Nephron (organoid): ENCODE measurements around the gene MEGF8.

ENCODE experiments used
- H3K27ac Mint-ChIP-seq, 3 experiments: 2 replicates each; pipeline ENCODE4 v1.8.0; 2020; ENCODE audit warnings: mixed read lengths in 3 of 3, mild to moderate bottlenecking in 2 of 3, moderate library complexity in 1 of 3
- H3K27me3 Mint-ChIP-seq: 2 replicates; pipeline ENCODE4 v1.8.0; 2021; ENCODE audit warnings: low read depth, mild to moderate bottlenecking, moderate library complexity, mixed read lengths
- H3K36me3 Mint-ChIP-seq: 2 replicates; pipeline ENCODE4 v1.8.0; 2020; ENCODE audit warnings: low read depth, mixed read lengths
- H3K4me1 Mint-ChIP-seq: 2 replicates; pipeline ENCODE4 v1.8.0; 2020; ENCODE audit warnings: mixed read lengths
- H3K4me3 Mint-ChIP-seq, 3 experiments: 2 replicates each; pipeline ENCODE4 v1.8.0; 2020; ENCODE audit warnings: mild to moderate bottlenecking in 3 of 3, mixed read lengths in 3 of 3, moderate library complexity in 2 of 3
- H3K9me3 Mint-ChIP-seq: 2 replicates; pipeline ENCODE4 v1.8.0; 2020; ENCODE audit warnings: mixed read lengths
- CTCF ChIP-seq, 3 experiments: fragments of 200-600 bp; sonication (generic); IDR thresholded peaks; one replicate each; pipeline ENCODE4 v1.5.0; 2021; ENCODE audit warnings: antibody characterized with exemption in 3 of 3; ENCODE audit not compliant: unreplicated experiment in 3 of 3

Gene MEGF8

GRCh38 chr19:42343344-42344110 is 18.1 kb downstream of the MEGF8 start:
- Mint-ChIP-seq H3K27me3 (no peaks in the 10 kb centered on the region), H3K27ac (no peak overlapping the region), H3K4me3 (no peak overlapping the region), H3K4me1 (no peaks in the 10 kb centered on the region), H3K36me3 (peaks cover 43% of the 10 kb centered on the region), H3K9me3 (no peaks in the 10 kb centered on the region)
- TF ChIP-seq CTCF (IDR thresholded peaks at IDR 0.05; ENCODE audit: unreplicated experiment in 3 of 3), result no peak

- no peak overlapping the region for H3K4me3 Mint-ChIP-seq
- H3K36me3 Mint-ChIP-seq, result peaks cover 41% of the 10 kb centered on the region
- H3K27ac Mint-ChIP-seq, result no peak overlapping the region
- H3K9me3 Mint-ChIP-seq, result no peaks in the 10 kb centered on the region
- TF ChIP-seq CTCF (IDR thresholded peaks at IDR 0.05; ENCODE audit: unreplicated experiment in 3 of 3), result no peak
- no peaks in the 10 kb centered on the region for H3K4me1 Mint-ChIP-seq
- H3K27me3 Mint-ChIP-seq, result no peaks in the 10 kb centered on the region
These were observed 19.0 kb downstream of the MEGF8 start for GRCh38 chr19:42344336-42344893.

GRCh38 chr19:42345191-42345812 is 19.9 kb downstream of the MEGF8 start:
- Mint-ChIP-seq H3K36me3 (peaks cover 44% of the 10 kb centered on the region), H3K4me1 (no peaks in the 10 kb centered on the region), H3K4me3 (no peak overlapping the region), H3K9me3 (no peaks in the 10 kb centered on the region), H3K27ac (no peak overlapping the region), H3K27me3 (no peaks in the 10 kb centered on the region)
- TF ChIP-seq CTCF (IDR thresholded peaks at IDR 0.05; ENCODE audit: unreplicated experiment in 3 of 3), result no peak

- no peak overlapping the region for H3K27ac Mint-ChIP-seq
- no peak overlapping the region for H3K4me3 Mint-ChIP-seq
- H3K27me3 Mint-ChIP-seq, result no peaks in the 10 kb centered on the region
- H3K9me3 Mint-ChIP-seq, result no peaks in the 10 kb centered on the region
- peaks cover 42% of the 10 kb centered on the region for H3K36me3 Mint-ChIP-seq
- no peak for TF ChIP-seq CTCF (IDR thresholded peaks at IDR 0.05; ENCODE audit: unreplicated experiment in 3 of 3)
- H3K4me1 Mint-ChIP-seq, result no peaks in the 10 kb centered on the region
These were observed 22.8 kb downstream of the MEGF8 start for GRCh38 chr19:42348211-42348610.

- no peaks in the 10 kb centered on the region for H3K9me3 Mint-ChIP-seq
- H3K27ac Mint-ChIP-seq, result no peak overlapping the region
- peaks cover 45% of the 10 kb centered on the region for H3K36me3 Mint-ChIP-seq
- no peak for TF ChIP-seq CTCF (IDR thresholded peaks at IDR 0.05; ENCODE audit: unreplicated experiment in 3 of 3)
- no peak overlapping the region for H3K4me3 Mint-ChIP-seq
- no peaks in the 10 kb centered on the region for H3K4me1 Mint-ChIP-seq
- H3K27me3 Mint-ChIP-seq, result no peaks in the 10 kb centered on the region
These were observed 24.1 kb downstream of the MEGF8 start for GRCh38 chr19:42349378-42350107.
